PC-9 (cell line): ENCODE results near the gene AQP12A. TPM values are rescaled to one million over a fixed set of nuclear protein-coding genes. Genes with fewer than 3 reads are reported as not detected.

Experiments
- BruUV-seq: library from RNA; stranded (reverse); fragments of 400-500 nt; replicated peaks from 2 replicates; lab custom pipeline; 2021; lab: Mats Ljungman, UMichigan
- CTCF ChIA-PET: fragments of 300-600 bp; sonication (Branson Sonifier 250); formaldehyde crosslinking; loops from one replicate; lab custom pipeline; 2022; ENCODE audit warnings: antibody characterized with exemption; lab: Charles Lee
- POLR2A ChIA-PET: fragments of 300-600 bp; sonication (Branson Sonifier 250); formaldehyde crosslinking; loops from one replicate; lab custom pipeline; 2022; ENCODE audit warnings: antibody characterized with exemption; ENCODE audit not compliant: unreplicated experiment; lab: Charles Lee
- DNase-seq, 2 experiments: peaks; one replicate each; pipeline versions ENCODE4 v3.0.0 to v3.0.0-alpha.2; 2015 to 2022; ENCODE audit warnings: mixed read lengths in 1 of 2
- H2AFZ ChIP-seq: fragments of 200-600 bp; sonication (generic); 2 replicates; pipeline ENCODE4 v1.8.1; 2017; ENCODE audit warnings: antibody characterized with exemption
- H3F3A ChIP-seq: fragments of 200-600 bp; sonication (generic); 2 replicates; pipeline ENCODE4 v1.8.1; 2017; ENCODE audit warnings: antibody characterized with exemption, mild to moderate bottlenecking, low read depth; ENCODE audit not compliant: insufficient read depth
- H3K27ac ChIP-seq: fragments of 200-600 bp; sonication (generic); 2 replicates; pipeline ENCODE4 v1.6.1; 2016; ENCODE audit warnings: mixed run types
- H3K27me3 ChIP-seq: fragments of 200-600 bp; sonication (generic); 2 replicates; pipeline ENCODE4 v1.6.1; 2016; ENCODE audit warnings: low read depth, mixed run types; ENCODE audit not compliant: insufficient read depth
- H3K36me3 ChIP-seq: fragments of 200-600 bp; sonication (generic); 2 replicates; pipeline ENCODE4 v1.6.1; 2016; ENCODE audit warnings: low read depth, mixed run types
- H3K4me1 ChIP-seq: fragments of 200-600 bp; sonication (generic); replicated peaks from 2 replicates; pipeline ENCODE4 v1.6.1; 2016; ENCODE audit warnings: mixed run types; ENCODE audit not compliant: insufficient read depth
- H3K4me2 ChIP-seq: fragments of 200-600 bp; sonication (generic); 2 replicates; pipeline ENCODE4 v1.6.1; 2017; ENCODE audit warnings: mixed run types
- H3K4me3 ChIP-seq: fragments of 200-600 bp; sonication (generic); 2 replicates; pipeline ENCODE4 v1.6.1; 2016; ENCODE audit warnings: mixed run types
- H3K79me2 ChIP-seq: fragments of 200-600 bp; sonication (generic); 2 replicates; pipeline ENCODE4 v1.6.1; 2017; ENCODE audit warnings: low read depth, mixed run types
- H3K9me2 ChIP-seq: fragments of 200-600 bp; sonication (generic); 2 replicates; pipeline ENCODE4 v1.8.1; 2017; ENCODE audit warnings: mild to moderate bottlenecking; ENCODE audit not compliant: insufficient read depth
- H3K9me3 ChIP-seq: fragments of 200-600 bp; sonication (generic); 2 replicates; pipeline ENCODE4 v1.8.1; 2016; ENCODE audit warnings: low read depth; ENCODE audit not compliant: insufficient read depth
- H4K20me1 ChIP-seq: fragments of 200-600 bp; sonication (generic); 2 replicates; pipeline ENCODE4 v1.8.1; 2017; ENCODE audit not compliant: insufficient read depth
- CTCF ChIP-seq: fragments of 200-600 bp; sonication (generic); conservative IDR thresholded peaks from 2 replicates; pipeline ENCODE4 v1.6.1; 2017; ENCODE audit warnings: mixed run types, antibody characterized with exemption, mild to moderate bottlenecking, moderate library complexity
- EZH2 ChIP-seq: fragments of 200-600 bp; sonication (generic); IDR thresholded peaks from 2 replicates; pipeline ENCODE4 v1.8.0; 2017; ENCODE audit warnings: antibody characterized with exemption, low read depth
- intact Hi-C: fragments of 100-400 bp; cut with micrococcal nuclease; formaldehyde crosslinking; loops from one replicate; pipeline ENCODE4 v1.10.0; 2022; ENCODE audit not compliant: unreplicated experiment
- total RNA-seq: library from RNA; stranded (reverse); gene quantifications from 2 replicates; pipeline ENCODE4 v1.2.3, GENCODE V29; 2021

The AQP12A gene
- total RNA-seq, 1 experiment from 2014 or later: not detected

DNA sequence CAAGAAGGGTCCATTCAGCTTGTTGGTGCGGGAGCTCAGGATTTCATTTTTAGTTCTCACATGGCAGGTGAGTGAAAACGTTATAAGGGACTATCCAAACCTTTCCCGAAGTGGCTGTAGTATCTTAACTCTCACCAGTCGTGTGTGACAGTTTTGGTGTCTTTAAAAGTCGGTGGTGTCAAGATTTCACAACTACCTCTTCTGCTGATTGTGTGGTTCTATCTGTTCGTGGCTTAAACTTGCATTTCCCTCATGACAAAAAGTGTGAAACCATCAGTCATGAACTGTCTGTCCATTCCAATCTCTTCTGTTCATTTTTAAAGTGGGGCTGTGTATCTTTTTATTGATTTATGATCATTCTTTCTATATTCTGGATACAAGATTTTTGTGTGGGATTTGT, 5.2 kb upstream of the AQP12A start:
- BruUV-seq: no TSS peak
- Histone ChIP-seq H3K4me2 (no peak overlapping the region), H3K79me2 (no peaks in the 10 kb centered on the region), H3K4me1 (no peaks in the 10 kb centered on the region), H3K36me3 (no peaks in the 10 kb centered on the region), H3K27ac (no peak overlapping the region), H3K9me3 (no peaks in the 10 kb centered on the region), H4K20me1 (no peaks in the 10 kb centered on the region), H2AFZ (no peak overlapping the region), H3K27me3 (peaks cover 46% of the 10 kb centered on the region), H3F3A (no peaks in the 10 kb centered on the region), H3K4me3 (no peak overlapping the region), H3K9me2 (no peaks in the 10 kb centered on the region)
- DNase-seq: no peak
- TF ChIP-seq CTCF: no peak
- no peak for TF ChIP-seq EZH2
- intact Hi-C loops: no loop called here
- POLR2A ChIA-PET: no interaction called here
- CTCF ChIA-PET: no interaction called here

DNA sequence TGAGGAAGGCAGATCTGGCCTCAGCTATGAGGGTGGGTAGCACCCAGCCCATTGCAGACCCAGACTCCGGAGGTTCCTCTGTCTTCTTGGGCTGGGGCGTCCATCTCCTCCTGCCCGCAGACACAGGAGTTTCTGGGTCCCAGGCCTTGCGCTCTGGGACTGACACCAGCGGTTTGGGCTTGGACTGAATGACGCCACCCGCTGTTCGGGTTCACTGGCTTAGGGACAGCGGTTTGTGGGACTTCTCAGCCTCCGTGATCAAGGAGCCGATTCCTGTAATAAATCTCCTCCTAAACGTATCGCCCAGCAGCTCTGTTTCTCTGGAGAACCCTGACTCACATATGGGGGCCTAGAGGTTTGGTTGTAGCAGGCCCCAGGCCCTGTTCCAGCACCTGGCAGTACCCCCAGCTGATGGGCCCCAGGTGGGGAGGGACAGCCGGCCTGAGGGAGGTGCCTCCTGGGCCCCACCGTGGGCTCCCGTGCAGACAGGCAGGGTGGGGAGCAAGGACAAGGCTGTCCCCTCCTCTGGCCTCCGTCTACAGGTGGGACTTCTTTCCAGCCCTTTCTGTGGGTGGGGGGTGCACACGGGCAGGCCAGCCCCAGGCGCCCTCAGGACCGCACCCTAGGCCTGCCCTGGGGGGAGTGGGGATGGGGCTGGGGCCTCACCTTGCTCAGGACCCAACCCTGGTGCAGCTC, 4.5 kb upstream of the AQP12A start:
- intact Hi-C loops: no loop called here
- H2AFZ ChIP-seq: no peak overlapping the region
- DNase-seq: no peak
- TF ChIP-seq EZH2: no peak
- TF ChIP-seq CTCF: no peak
- H3K27me3 ChIP-seq: peaks cover 46% of the 10 kb centered on the region
- no peaks in the 10 kb centered on the region for H3K9me3 ChIP-seq
- no peak overlapping the region for H3K4me2 ChIP-seq
- H3K4me3 ChIP-seq: no peak overlapping the region
- H3K36me3 ChIP-seq: no peaks in the 10 kb centered on the region
- no peak overlapping the region for H3K27ac ChIP-seq
- no peaks in the 10 kb centered on the region for H3F3A ChIP-seq
- CTCF ChIA-PET: no interaction called here
- H3K9me2 ChIP-seq: no peaks in the 10 kb centered on the region
- POLR2A ChIA-PET: no interaction called here
- no peaks in the 10 kb centered on the region for H3K4me1 ChIP-seq
- no peaks in the 10 kb centered on the region for H4K20me1 ChIP-seq
- BruUV-seq: no TSS peak
- H3K79me2 ChIP-seq: no peaks in the 10 kb centered on the region

- H3K9me3 ChIP-seq: no peaks in the 10 kb centered on the region
- no peaks in the 10 kb centered on the region for H3K4me1 ChIP-seq
- CTCF ChIA-PET: no interaction called here
- intact Hi-C loops: no loop called here
- H3F3A ChIP-seq: no peaks in the 10 kb centered on the region
- no peak for DNase-seq
- H3K27me3 ChIP-seq: peaks cover 46% of the 10 kb centered on the region
- H4K20me1 ChIP-seq: no peaks in the 10 kb centered on the region
- POLR2A ChIA-PET: no interaction called here
- no peak overlapping the region for H2AFZ ChIP-seq
- H3K4me3 ChIP-seq: no peak overlapping the region
- H3K27ac ChIP-seq: no peak overlapping the region
- BruUV-seq: no TSS peak
- no peak for TF ChIP-seq CTCF
- no peaks in the 10 kb centered on the region for H3K9me2 ChIP-seq
- no peaks in the 10 kb centered on the region for H3K79me2 ChIP-seq
- no peak overlapping the region for H3K4me2 ChIP-seq
- no peaks in the 10 kb centered on the region for H3K36me3 ChIP-seq
Observed at GRCh38 chr2:240687741-240688552, 3.7 kb upstream of the AQP12A start.
